ENCODE results near the gene MRI1. TPM values are rescaled to one million over a fixed set of nuclear protein-coding genes. Genes with fewer than 3 reads are reported as not detected.

Gene MRI1
- total RNA-seq = 48.9 and 57.1 TPM in 2 replicates

DNA sequence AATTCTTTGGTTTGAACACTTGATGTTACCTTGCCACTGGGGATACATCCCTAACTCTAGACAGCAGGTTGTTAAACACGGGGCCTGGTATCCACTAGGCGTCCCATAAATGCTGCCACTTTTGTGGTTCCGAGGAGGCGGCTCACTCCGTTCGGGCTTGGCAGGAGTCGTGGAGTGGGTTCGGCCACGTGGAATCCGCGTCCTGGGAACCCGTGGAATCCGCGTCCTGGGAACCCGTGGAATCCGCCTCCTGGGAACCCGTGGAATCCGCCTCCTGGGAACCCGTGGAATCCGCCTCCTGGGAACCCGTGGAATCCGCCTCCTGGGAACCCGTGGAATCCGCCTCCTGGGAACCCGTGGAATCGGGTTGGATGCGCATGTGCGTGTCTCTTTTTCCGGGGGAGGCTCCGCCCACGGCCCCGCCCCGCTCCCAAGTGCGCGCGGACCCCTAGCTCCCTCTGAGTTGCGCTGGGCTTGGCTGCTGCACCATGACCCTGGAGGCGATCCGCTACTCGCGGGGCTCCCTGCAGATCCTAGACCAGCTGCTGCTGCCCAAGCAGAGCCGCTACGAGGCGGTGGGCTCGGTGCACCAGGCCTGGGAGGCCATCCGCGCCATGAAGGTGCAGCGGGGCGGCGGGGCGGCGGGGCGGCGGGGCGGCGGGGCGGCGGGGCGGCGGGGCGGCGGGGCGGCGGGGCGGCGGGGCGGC, at the start of gene MRI1:
Gene MRI1, plus strand, starts transcription at position 422 of the 707 bp plus-strand sequence. Its CDS starts 67 bp downstream, at position 489.

GRCh38 chr19:13774217-13775191, 10.2 kb downstream of the MRI1 start, which contains the start of gene C19orf53:
Gene C19orf53 (plus strand): TSS chr19:13774456. CDS start chr19:13774478, 22 bp downstream.

DNA sequence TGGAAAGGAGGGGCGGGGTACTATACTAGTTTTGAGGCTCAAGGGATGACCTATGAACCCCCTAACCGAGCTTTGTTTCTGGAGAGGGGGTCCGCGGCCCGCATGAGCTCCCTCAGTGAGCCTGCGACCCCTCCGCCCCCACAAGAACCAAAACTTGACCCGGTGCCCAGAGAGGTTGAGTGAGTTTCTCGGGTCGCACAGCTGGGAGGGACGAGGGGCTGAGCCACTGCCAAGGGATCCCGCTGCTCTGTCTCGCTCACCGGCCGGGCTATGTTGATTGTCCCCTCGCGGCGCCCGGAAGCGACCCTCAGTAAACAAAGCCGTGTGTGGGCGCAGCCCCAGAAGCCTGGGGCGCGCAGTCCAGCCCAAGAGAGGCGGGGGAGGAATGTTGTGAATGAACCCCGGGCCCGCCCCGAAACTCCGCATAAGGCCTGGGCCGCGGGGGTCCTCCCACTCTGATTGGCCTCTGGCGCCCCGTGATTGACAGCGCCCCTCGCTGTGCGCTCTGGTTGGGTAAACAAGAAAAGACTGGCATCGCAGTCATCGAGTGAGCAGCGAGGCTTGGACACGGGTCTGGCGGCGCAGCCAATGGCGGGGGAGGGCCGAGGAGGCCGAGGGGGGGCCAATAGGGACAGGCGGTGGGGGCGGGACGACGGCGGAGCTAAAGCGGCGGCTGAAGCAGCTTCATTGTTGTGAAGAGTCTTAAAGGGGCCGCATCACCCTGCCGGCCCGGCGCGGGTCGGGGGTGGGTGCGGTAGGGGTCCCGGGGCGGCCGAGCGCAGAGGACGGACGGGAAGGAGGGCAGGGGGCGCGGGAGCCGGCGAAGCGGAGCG, 30.7 kb downstream of the MRI1 start, which contains the start of gene ZSWIM4:
Gene ZSWIM4, plus strand, starts transcription at position 687 of the 833 bp plus-strand sequence. CDS start 206 bp downstream, outside the sequence.

Other genes with a start within 250 kb of the MRI1 start
- gene C19orf53, start 9.9 kb downstream of the MRI1 start, total RNA-seq = 46.5 and 55.9 TPM in 2 replicates
- 2.3 and 16.4 TPM in 2 replicates for gene ZSWIM4, start 30.9 kb downstream of the MRI1 start, total RNA-seq
- gene NANOS3, start 112.6 kb downstream of the MRI1 start, total RNA-seq = 0.96 TPM in 1 of 2 replicates, not detected in the other
- under 0.01 TPM in 1 of 2 replicates, not detected in the other for gene BRME1, start 141.6 kb downstream of the MRI1 start, total RNA-seq
- 9.6 and 10.9 TPM in 2 replicates for gene CC2D1A, start 141.7 kb downstream of the MRI1 start, total RNA-seq
- gene PODNL1, start 173.9 kb downstream of the MRI1 start, total RNA-seq = 0.21 and 0.72 TPM in 2 replicates
- gene DCAF15, start 188.0 kb downstream of the MRI1 start, total RNA-seq = 4.0 and 7.0 TPM in 2 replicates
- gene RFX1, start 241.8 kb downstream of the MRI1 start, total RNA-seq = 1.2 and 1.9 TPM in 2 replicates